WTC11 (cell line): Measurements from ENCODE around the gene CPLX3.

ENCODE experiments used
- CBFB ChIP-seq: sonication (generic); formaldehyde crosslinking; IDR thresholded peaks from 2 replicates; pipeline ENCODE4 v1.8.1; 2022; ENCODE audit warnings: mild to moderate bottlenecking, low read depth, missing genetic modification reagents
- FOXJ3 ChIP-seq: sonication (generic); formaldehyde crosslinking; IDR thresholded peaks from 2 replicates; pipeline ENCODE4 v1.9.0; 2021; ENCODE audit warnings: missing genetic modification reagents, mild to moderate bottlenecking, borderline replicate concordance
- IRF2 ChIP-seq: sonication (generic); formaldehyde crosslinking; IDR thresholded peaks from 2 replicates; pipeline ENCODE4 v1.8.0; 2022; ENCODE audit warnings: low read depth, missing genetic modification reagents, borderline replicate concordance
- JUN ChIP-seq: sonication (generic); formaldehyde crosslinking; IDR thresholded peaks from 2 replicates; pipeline ENCODE4 v1.8.0; 2023; ENCODE audit warnings: mild to moderate bottlenecking, missing genetic modification reagents
- RORB ChIP-seq: fragments of 250-450 bp; sonication (Bioruptor Pico); IDR thresholded peaks from 2 replicates; pipeline ENCODE4 v1.9.0; 2021; ENCODE audit warnings: mild to moderate bottlenecking
- SMAD4 ChIP-seq: sonication (generic); formaldehyde crosslinking; IDR thresholded peaks from 2 replicates; pipeline ENCODE4 v1.8.0; 2022; ENCODE audit warnings: mild to moderate bottlenecking, missing genetic modification reagents
- ZNF138 ChIP-seq: sonication (generic); formaldehyde crosslinking; conservative IDR thresholded peaks from 2 replicates; pipeline ENCODE4 v1.8.1; 2022; ENCODE audit warnings: mild to moderate bottlenecking, moderate library complexity, missing genetic modification reagents
- ZNF416 ChIP-seq: fragments of 250-450 bp; sonication (Bioruptor Pico); IDR thresholded peaks from 2 replicates; pipeline ENCODE4 v1.9.0; 2021; ENCODE audit warnings: mild to moderate bottlenecking, inconsistent platforms
- TF ChIP-seq, protein P1 (sequence below): sonication (generic); formaldehyde crosslinking; IDR thresholded peaks from 2 replicates; pipeline ENCODE4 v1.8.1; 2022; ENCODE audit warnings: missing genetic modification reagents, borderline replicate concordance
- TF ChIP-seq, protein P2 (sequence below): fragments of 200-600 bp; IDR thresholded peaks from 2 replicates; pipeline ENCODE4 v1.8.0; 2022; ENCODE audit warnings: antibody characterized with exemption
- TF ChIP-seq, protein P3 (sequence below): sonication (generic); formaldehyde crosslinking; IDR thresholded peaks from 2 replicates; pipeline ENCODE4 v1.8.1; 2022; ENCODE audit warnings: mild to moderate bottlenecking, moderate library complexity, missing genetic modification reagents
- TF ChIP-seq, protein P4 (sequence below): sonication (generic); formaldehyde crosslinking; IDR thresholded peaks from 2 replicates; pipeline ENCODE4 v1.8.0; 2022; ENCODE audit warnings: mild to moderate bottlenecking, missing genetic modification reagents

DNA sequence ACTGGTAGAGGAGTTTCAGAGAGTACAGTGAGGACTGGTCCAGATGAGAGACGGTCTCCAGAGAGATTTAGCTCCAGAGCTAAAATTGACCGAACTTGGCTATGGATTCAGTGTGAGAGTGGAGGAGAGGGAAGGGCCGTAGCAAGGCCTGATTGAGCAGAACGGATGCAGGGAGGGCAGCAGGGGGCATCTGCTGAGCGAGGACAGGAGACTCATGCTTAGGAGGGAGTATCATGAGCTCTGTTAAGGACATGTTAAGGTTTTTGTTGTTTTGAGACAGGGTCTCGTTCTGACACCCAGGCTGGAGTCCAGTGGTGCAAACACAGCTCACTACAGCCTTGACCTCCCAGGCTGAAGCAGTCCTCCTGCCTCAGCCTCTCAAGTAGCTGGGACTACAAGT, 21.5 kb upstream of the CPLX3 start:
- TF ChIP-seq, protein P1, sequence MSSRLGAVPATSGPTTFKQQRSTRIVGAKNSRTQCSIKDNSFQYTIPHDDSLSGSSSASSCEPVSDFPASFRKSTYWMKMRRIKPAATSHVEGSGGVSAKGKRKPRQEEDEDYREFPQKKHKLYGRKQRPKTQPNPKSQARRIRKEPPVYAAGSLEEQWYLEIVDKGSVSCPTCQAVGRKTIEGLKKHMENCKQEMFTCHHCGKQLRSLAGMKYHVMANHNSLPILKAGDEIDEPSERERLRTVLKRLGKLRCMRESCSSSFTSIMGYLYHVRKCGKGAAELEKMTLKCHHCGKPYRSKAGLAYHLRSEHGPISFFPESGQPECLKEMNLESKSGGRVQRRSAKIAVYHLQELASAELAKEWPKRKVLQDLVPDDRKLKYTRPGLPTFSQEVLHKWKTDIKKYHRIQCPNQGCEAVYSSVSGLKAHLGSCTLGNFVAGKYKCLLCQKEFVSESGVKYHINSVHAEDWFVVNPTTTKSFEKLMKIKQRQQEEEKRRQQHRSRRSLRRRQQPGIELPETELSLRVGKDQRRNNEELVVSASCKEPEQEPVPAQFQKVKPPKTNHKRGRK (CRISPR knock-in tag), result no peak
- TF ChIP-seq, protein P2, sequence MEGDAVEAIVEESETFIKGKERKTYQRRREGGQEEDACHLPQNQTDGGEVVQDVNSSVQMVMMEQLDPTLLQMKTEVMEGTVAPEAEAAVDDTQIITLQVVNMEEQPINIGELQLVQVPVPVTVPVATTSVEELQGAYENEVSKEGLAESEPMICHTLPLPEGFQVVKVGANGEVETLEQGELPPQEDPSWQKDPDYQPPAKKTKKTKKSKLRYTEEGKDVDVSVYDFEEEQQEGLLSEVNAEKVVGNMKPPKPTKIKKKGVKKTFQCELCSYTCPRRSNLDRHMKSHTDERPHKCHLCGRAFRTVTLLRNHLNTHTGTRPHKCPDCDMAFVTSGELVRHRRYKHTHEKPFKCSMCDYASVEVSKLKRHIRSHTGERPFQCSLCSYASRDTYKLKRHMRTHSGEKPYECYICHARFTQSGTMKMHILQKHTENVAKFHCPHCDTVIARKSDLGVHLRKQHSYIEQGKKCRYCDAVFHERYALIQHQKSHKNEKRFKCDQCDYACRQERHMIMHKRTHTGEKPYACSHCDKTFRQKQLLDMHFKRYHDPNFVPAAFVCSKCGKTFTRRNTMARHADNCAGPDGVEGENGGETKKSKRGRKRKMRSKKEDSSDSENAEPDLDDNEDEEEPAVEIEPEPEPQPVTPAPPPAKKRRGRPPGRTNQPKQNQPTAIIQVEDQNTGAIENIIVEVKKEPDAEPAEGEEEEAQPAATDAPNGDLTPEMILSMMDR, result no peak
- TF ChIP-seq CBFB (no peak), IRF2 (no peak), ZNF416 (no peak), RORB (no peak), SMAD4 (CRISPR knock-in tag) (no peak), JUN (CRISPR knock-in tag) (no peak), FOXJ3 (CRISPR knock-in tag) (no peak), ZNF138 (CRISPR knock-in tag) (no peak)
- TF ChIP-seq, protein P3, sequence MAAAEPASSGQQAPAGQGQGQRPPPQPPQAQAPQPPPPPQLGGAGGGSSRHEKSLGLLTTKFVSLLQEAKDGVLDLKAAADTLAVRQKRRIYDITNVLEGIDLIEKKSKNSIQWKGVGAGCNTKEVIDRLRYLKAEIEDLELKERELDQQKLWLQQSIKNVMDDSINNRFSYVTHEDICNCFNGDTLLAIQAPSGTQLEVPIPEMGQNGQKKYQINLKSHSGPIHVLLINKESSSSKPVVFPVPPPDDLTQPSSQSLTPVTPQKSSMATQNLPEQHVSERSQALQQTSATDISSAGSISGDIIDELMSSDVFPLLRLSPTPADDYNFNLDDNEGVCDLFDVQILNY (CRISPR knock-in tag), result no peak
- TF ChIP-seq, protein P4, sequence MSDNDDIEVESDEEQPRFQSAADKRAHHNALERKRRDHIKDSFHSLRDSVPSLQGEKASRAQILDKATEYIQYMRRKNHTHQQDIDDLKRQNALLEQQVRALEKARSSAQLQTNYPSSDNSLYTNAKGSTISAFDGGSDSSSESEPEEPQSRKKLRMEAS (CRISPR knock-in tag), result no peak
